HUES6 (cell line): ENCODE data around the gene FNDC3A.
A peak's percentile ranks its signal among the peaks of the same experiment; 100 is the strongest.

Source experiments
- H3K27ac ChIP-seq: 2 replicates; pipeline ENCODE4 v1.7.0; 2013; ENCODE audit warnings: low read depth, mild to moderate bottlenecking, low read length, inconsistent platforms
- H3K27me3 ChIP-seq: 2 replicates; pipeline ENCODE4 v1.6.1; 2013; ENCODE audit warnings: low read length; ENCODE audit not compliant: control insufficient read depth, insufficient read depth
- H3K36me3 ChIP-seq: 2 replicates; pipeline ENCODE4 v1.6.1; 2013; ENCODE audit warnings: low read length; ENCODE audit not compliant: control insufficient read depth, insufficient read depth
- H3K4me1 ChIP-seq: 2 replicates; pipeline ENCODE4 v1.6.1; 2013; ENCODE audit warnings: low read length; ENCODE audit not compliant: control insufficient read depth, insufficient read depth
- H3K4me3 ChIP-seq: 2 replicates; pipeline ENCODE4 v1.5.1; 2013; ENCODE audit warnings: low read depth, low read length
- H3K9ac ChIP-seq: one replicate; pipeline ENCODE4 v1.6.1; 2013; ENCODE audit warnings: mild to moderate bottlenecking, low read length
- H3K9me3 ChIP-seq: 2 replicates; pipeline ENCODE4 v1.6.1; 2013; ENCODE audit warnings: low read depth, low read length; ENCODE audit not compliant: control insufficient read depth, insufficient read depth

FNDC3A gene

GRCh38 chr13:48976576-48977285 lies 1.0 kb downstream of the FNDC3A start:
- H3K4me1 ChIP-seq, result peaks cover 32% of the 10 kb centered on the region

GRCh38 chr13:48977286-48977625 lies 1.5 kb downstream of the FNDC3A start:
- Histone ChIP-seq H3K9me3 (peaks cover 11% of the 10 kb centered on the region; the same call in 1 of the 2 replicates), H3K9ac (peak overlapping the region; percentile 83), H3K4me1 (peaks cover 32% of the 10 kb centered on the region), H3K27me3 (no peaks in the 10 kb centered on the region), H3K36me3 (no peaks in the 10 kb centered on the region), H3K4me3 (peak overlapping the region; percentile 75), H3K27ac (no peak overlapping the region)

More at GRCh38 chr13:48976576-48977285, 1.0 kb downstream of the FNDC3A start:
- Histone ChIP-seq H3K9ac (peak overlapping the region; percentile 83), H3K9me3 (peaks cover 12% of the 10 kb centered on the region; the same call in 1 of the 2 replicates), H3K4me3 (peak overlapping the region; percentile 75), H3K36me3 (no peaks in the 10 kb centered on the region), H3K27me3 (no peaks in the 10 kb centered on the region), H3K27ac (no peak overlapping the region)

- Histone ChIP-seq H3K9ac (no peak overlapping the region), H3K27ac (0 out of 2 replicates have a peak overlapping the region, but pooled peaks have one; percentile 48), H3K36me3 (no peaks in the 10 kb centered on the region), H3K4me1 (peaks cover 39% of the 10 kb centered on the region), H3K4me3 (peak overlapping the region; percentile 75), H3K9me3 (peaks cover 7% of the 10 kb centered on the region; the same call in 1 of the 2 replicates), H3K27me3 (no peaks in the 10 kb centered on the region)
Observed at GRCh38 chr13:48977973-48978372, 2.3 kb downstream of the FNDC3A start.

- Histone ChIP-seq H3K4me1 (peaks cover 39% of the 10 kb centered on the region), H3K27ac (peak overlapping the region; percentile 48), H3K9me3 (no peaks in the 10 kb centered on the region), H3K27me3 (no peaks in the 10 kb centered on the region), H3K36me3 (no peaks in the 10 kb centered on the region), H3K4me3 (peak overlapping the region; percentile 75), H3K9ac (no peak overlapping the region)
Observed at GRCh38 chr13:48978942-48979601, 3.4 kb downstream of the FNDC3A start.

GRCh38 chr13:48979892-48980291 lies 4.2 kb downstream of the FNDC3A start:
- no peak overlapping the region for H3K9ac ChIP-seq
- H3K36me3 ChIP-seq, result no peaks in the 10 kb centered on the region
- H3K9me3 ChIP-seq, result no peaks in the 10 kb centered on the region
- H3K4me1 ChIP-seq, result peaks cover 35% of the 10 kb centered on the region
- H3K27ac ChIP-seq, result no peak overlapping the region
- peak overlapping the region; percentile 75; the same call in 1 of the 2 replicates for H3K4me3 ChIP-seq
- H3K27me3 ChIP-seq, result no peaks in the 10 kb centered on the region

- Histone ChIP-seq H3K27me3 (no peaks in the 10 kb centered on the region), H3K27ac (no peak overlapping the region)
Observed at GRCh38 chr13:48983331-48983730, 7.6 kb downstream of the FNDC3A start.

GRCh38 chr13:48985756-48986155 lies 10.0 kb downstream of the FNDC3A start:
- no peak overlapping the region for H3K9ac ChIP-seq
- peaks cover 10% of the 10 kb centered on the region; the same call in 1 of the 2 replicates for H3K4me1 ChIP-seq
- H3K9me3 ChIP-seq, result peaks cover 8% of the 10 kb centered on the region; the same call in 1 of the 2 replicates
- no peak overlapping the region for H3K4me3 ChIP-seq
- no peaks in the 10 kb centered on the region for H3K27me3 ChIP-seq
- peaks cover 5% of the 10 kb centered on the region; the same call in 1 of the 2 replicates for H3K36me3 ChIP-seq
- no peak overlapping the region for H3K27ac ChIP-seq

More at GRCh38 chr13:48983331-48983730, 7.6 kb downstream of the FNDC3A start:
- Histone ChIP-seq H3K36me3 (peaks cover 3% of the 10 kb centered on the region; the same call in 1 of the 2 replicates), H3K4me3 (no peak overlapping the region), H3K9ac (no peak overlapping the region), H3K4me1 (peaks cover 33% of the 10 kb centered on the region), H3K9me3 (no peaks in the 10 kb centered on the region)

- no peak overlapping the region for H3K9ac ChIP-seq
- H3K4me1 ChIP-seq, result no peaks in the 10 kb centered on the region
- H3K36me3 ChIP-seq, result peaks cover 15% of the 10 kb centered on the region; the same call in 1 of the 2 replicates
- no peak overlapping the region for H3K27ac ChIP-seq
- H3K27me3 ChIP-seq, result no peaks in the 10 kb centered on the region
- peaks cover 19% of the 10 kb centered on the region; the same call in 1 of the 2 replicates for H3K9me3 ChIP-seq
- no peak overlapping the region for H3K4me3 ChIP-seq
Observed at GRCh38 chr13:48990900-48991299, 15.2 kb downstream of the FNDC3A start.

- Histone ChIP-seq H3K4me1 (no peaks in the 10 kb centered on the region), H3K4me3 (no peak overlapping the region), H3K36me3 (peaks cover 22% of the 10 kb centered on the region; the same call in 1 of the 2 replicates), H3K9me3 (peaks cover 25% of the 10 kb centered on the region; the same call in 1 of the 2 replicates), H3K9ac (no peak overlapping the region), H3K27ac (no peak overlapping the region), H3K27me3 (no peaks in the 10 kb centered on the region)
Observed at GRCh38 chr13:48993150-48993549, 17.4 kb downstream of the FNDC3A start.

GRCh38 chr13:48994706-48995105 lies 19.0 kb downstream of the FNDC3A start:
- Histone ChIP-seq H3K9me3 (peaks cover 35% of the 10 kb centered on the region), H3K4me3 (no peak overlapping the region), H3K27ac (no peak overlapping the region), H3K4me1 (no peaks in the 10 kb centered on the region), H3K36me3 (peaks cover 27% of the 10 kb centered on the region), H3K9ac (no peak overlapping the region), H3K27me3 (no peaks in the 10 kb centered on the region)
